ENCODE data around the gene ALAD.
"Not testable (repeated sequence)": the region's sequence is repeated elsewhere in the genome, so short reads cannot be mapped to it uniquely, and the experiment has no call there.

The ALAD gene

GRCh38 chr9:113370806-113371325, 30.2 kb downstream of the ALAD start:
- H3K36me3 ChIP-seq (ENCODE audit: control insufficient read depth, insufficient read depth, low read length), result peaks cover 29% of the 10 kb centered on the region
- H3K4me1 ChIP-seq (ENCODE audit: control insufficient read depth, insufficient read depth, low read length), result 0 out of 2 replicates have a peak, but pooled peaks cover 6% of the 10 kb centered on the region
- no peak overlapping the region for H3K27ac ChIP-seq (ENCODE audit: low read depth, low read length)
- no peak overlapping the region for H3K9ac ChIP-seq (ENCODE audit: low read depth, low read length)
- no peak overlapping the region for H3K4me3 ChIP-seq (ENCODE audit: low read depth, low read length)
- H3K27me3 ChIP-seq (ENCODE audit: control insufficient read depth, insufficient read depth, low read length), result no peaks in the 10 kb centered on the region
- no peaks in the 10 kb centered on the region for H3K9me3 ChIP-seq (ENCODE audit: control insufficient read depth, insufficient read depth, low read length)

DNA sequence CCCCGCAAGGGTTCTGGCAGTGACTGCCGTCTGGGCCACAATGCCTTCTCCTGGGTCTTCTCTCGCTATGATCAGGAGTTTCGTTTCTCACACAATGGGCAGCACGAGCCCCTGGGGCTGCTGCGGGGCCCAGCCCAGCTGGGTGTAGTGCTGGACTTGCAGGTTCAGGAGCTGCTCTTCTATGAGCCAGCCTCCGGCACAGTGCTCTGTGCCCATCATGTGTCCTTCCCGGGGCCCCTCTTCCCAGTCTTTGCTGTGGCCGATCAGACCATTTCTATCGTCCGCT, 31.3 kb downstream of the ALAD start:
- Histone ChIP-seq H3K4me3 (ENCODE audit: low read depth, low read length) (no peak overlapping the region), H3K4me1 (ENCODE audit: control insufficient read depth, insufficient read depth, low read length) (0 out of 2 replicates have a peak, but pooled peaks cover 6% of the 10 kb centered on the region), H3K9me3 (ENCODE audit: control insufficient read depth, insufficient read depth, low read length) (no peaks in the 10 kb centered on the region), H3K36me3 (ENCODE audit: control insufficient read depth, insufficient read depth, low read length) (peaks cover 24% of the 10 kb centered on the region), H3K27me3 (ENCODE audit: control insufficient read depth, insufficient read depth, low read length) (no peaks in the 10 kb centered on the region), H3K9ac (ENCODE audit: low read depth, low read length) (no peak overlapping the region), H3K27ac (ENCODE audit: low read depth, low read length) (no peak overlapping the region)

GRCh38 chr9:113368982-113369854, 31.9 kb downstream of the ALAD start:
- Histone ChIP-seq H3K27me3 (ENCODE audit: control insufficient read depth, insufficient read depth, low read length) (no peaks in the 10 kb centered on the region), H3K4me3 (ENCODE audit: low read depth, low read length) (no peak overlapping the region), H3K4me1 (ENCODE audit: control insufficient read depth, insufficient read depth, low read length) (0 out of 2 replicates have a peak, but pooled peaks cover 6% of the 10 kb centered on the region), H3K36me3 (ENCODE audit: control insufficient read depth, insufficient read depth, low read length) (peaks cover 21% of the 10 kb centered on the region), H3K27ac (ENCODE audit: low read depth, low read length) (no peak overlapping the region), H3K9ac (ENCODE audit: low read depth, low read length) (no peak overlapping the region), H3K9me3 (ENCODE audit: control insufficient read depth, insufficient read depth, low read length) (no peaks in the 10 kb centered on the region)

DNA sequence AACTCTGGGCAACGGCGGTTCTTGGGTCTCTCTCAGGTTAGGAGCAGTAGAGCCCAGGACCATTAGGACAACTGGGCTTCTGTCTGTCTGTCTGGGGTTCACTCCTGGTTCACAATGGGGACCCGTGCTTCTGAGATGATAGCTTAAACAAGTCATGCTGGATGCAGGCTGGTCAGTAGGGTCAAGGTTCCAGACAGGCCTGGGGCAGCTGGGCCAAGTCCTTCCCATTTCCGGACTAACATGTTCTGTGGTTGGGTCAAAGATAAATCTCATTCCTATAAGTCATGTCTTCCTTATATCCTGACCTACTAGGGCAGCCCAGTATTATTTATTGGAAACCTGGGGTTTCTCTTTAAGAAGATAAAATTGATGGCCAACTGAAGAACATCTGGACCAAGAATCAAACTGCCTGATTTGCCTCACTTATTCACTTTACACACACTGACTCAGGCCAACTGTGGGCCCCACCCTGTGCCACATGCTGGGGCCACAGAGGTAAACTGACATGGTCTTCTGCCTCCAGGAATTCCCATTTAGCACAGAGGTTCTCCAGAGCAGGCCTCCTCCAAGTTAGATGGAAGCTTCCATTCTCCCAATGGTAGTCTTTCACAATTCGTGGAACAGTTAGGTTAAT, 32.6 kb downstream of the ALAD start:
- Histone ChIP-seq H3K9me3 (ENCODE audit: control insufficient read depth, insufficient read depth, low read length) (no peaks in the 10 kb centered on the region), H3K9ac (ENCODE audit: low read depth, low read length) (no peak overlapping the region), H3K4me1 (ENCODE audit: control insufficient read depth, insufficient read depth, low read length) (0 out of 2 replicates have a peak, but pooled peaks cover 6% of the 10 kb centered on the region), H3K27ac (ENCODE audit: low read depth, low read length) (no peak overlapping the region), H3K4me3 (ENCODE audit: low read depth, low read length) (no peak overlapping the region), H3K36me3 (ENCODE audit: control insufficient read depth, insufficient read depth, low read length) (peaks cover 13% of the 10 kb centered on the region), H3K27me3 (ENCODE audit: control insufficient read depth, insufficient read depth, low read length) (no peaks in the 10 kb centered on the region)

GRCh38 chr9:113365652-113366051, 35.4 kb downstream of the ALAD start:
- not testable (repeated sequence) for H3K9ac ChIP-seq (ENCODE audit: low read depth, low read length); H3K27me3 ChIP-seq (ENCODE audit: control insufficient read depth, insufficient read depth, low read length); H3K4me3 ChIP-seq (ENCODE audit: low read depth, low read length); H3K36me3 ChIP-seq (ENCODE audit: control insufficient read depth, insufficient read depth, low read length); H3K4me1 ChIP-seq (ENCODE audit: control insufficient read depth, insufficient read depth, low read length); H3K9me3 ChIP-seq (ENCODE audit: control insufficient read depth, insufficient read depth, low read length); H3K27ac ChIP-seq (ENCODE audit: low read depth, low read length)

GRCh38 chr9:113364951-113365350, 36.1 kb downstream of the ALAD start:
- peaks cover 5% of the 10 kb centered on the region; the same call in 1 of the 2 replicates for H3K36me3 ChIP-seq (ENCODE audit: control insufficient read depth, insufficient read depth, low read length)
- H3K27ac ChIP-seq (ENCODE audit: low read depth, low read length), result no peak overlapping the region
- H3K4me1 ChIP-seq (ENCODE audit: control insufficient read depth, insufficient read depth, low read length), result no peaks in the 10 kb centered on the region
- H3K9ac ChIP-seq (ENCODE audit: low read depth, low read length), result no peak overlapping the region
- no peaks in the 10 kb centered on the region for H3K9me3 ChIP-seq (ENCODE audit: control insufficient read depth, insufficient read depth, low read length)
- no peaks in the 10 kb centered on the region for H3K27me3 ChIP-seq (ENCODE audit: control insufficient read depth, insufficient read depth, low read length)
- no peak overlapping the region for H3K4me3 ChIP-seq (ENCODE audit: low read depth, low read length)

DNA sequence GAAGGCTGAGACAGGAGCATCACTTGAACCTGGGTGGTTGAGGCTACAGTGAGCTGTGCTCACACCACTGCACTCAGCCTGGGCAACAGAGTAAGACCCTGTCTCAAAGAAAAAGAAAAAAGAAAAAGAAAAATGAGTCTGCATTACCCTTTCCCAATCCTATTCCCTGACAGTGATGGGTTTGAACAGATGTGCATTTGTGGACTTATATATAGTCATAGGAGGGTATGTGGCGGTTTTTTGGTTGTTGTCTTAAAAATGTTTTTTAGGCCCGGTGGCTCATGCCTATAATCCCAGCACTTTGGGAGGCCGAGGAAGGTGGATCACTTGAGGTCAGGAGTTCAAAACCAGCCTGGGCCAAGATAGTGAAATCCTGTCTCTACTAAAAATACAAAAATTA, 37.7 kb downstream of the ALAD start:
- Histone ChIP-seq H3K27ac (ENCODE audit: low read depth, low read length) (no peak overlapping the region), H3K4me3 (ENCODE audit: low read depth, low read length) (no peak overlapping the region), H3K9ac (ENCODE audit: low read depth, low read length) (no peak overlapping the region), H3K27me3 (ENCODE audit: control insufficient read depth, insufficient read depth, low read length) (no peaks in the 10 kb centered on the region), H3K4me1 (ENCODE audit: control insufficient read depth, insufficient read depth, low read length) (no peaks in the 10 kb centered on the region), H3K9me3 (ENCODE audit: control insufficient read depth, insufficient read depth, low read length) (no peaks in the 10 kb centered on the region), H3K36me3 (ENCODE audit: control insufficient read depth, insufficient read depth, low read length) (peaks cover under 1% of the 10 kb centered on the region; the same call in 1 of the 2 replicates)

DNA sequence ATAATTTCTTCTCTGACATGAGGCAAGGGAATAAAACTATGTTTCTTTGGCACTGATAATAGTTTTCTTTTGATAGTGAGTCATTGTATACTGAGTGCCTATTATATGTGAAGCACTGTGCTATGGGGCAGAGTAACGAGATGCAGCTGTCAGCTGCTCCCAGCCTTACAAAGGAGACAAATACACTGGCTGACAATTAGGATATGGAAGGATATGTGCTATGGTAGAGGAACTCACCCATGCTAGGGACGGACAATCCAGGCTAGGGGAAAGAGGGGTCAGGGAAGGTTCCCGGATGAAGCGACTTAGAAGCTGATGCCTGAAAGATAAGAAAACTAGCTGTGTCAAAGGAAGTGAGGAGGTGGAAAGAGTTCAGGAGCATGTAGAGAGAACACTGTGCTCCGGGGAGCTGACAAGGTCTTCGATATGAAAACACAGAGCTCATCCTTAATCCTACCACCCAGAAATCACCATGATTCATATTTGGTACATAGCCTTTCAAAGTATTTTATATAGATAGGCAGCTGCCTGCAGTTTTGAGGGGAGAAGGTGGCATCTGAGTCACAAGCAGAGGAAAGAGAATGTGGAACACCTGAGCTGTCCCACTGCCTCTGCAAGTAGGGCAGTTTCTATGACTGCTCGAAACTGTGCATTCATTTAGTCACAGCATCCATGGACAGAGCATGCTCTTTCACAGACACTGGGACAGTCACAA, 39.6 kb downstream of the ALAD start:
- Histone ChIP-seq H3K9me3 (ENCODE audit: control insufficient read depth, insufficient read depth, low read length) (no peaks in the 10 kb centered on the region), H3K4me3 (ENCODE audit: low read depth, low read length) (no peak overlapping the region), H3K36me3 (ENCODE audit: control insufficient read depth, insufficient read depth, low read length) (no peaks in the 10 kb centered on the region), H3K9ac (ENCODE audit: low read depth, low read length) (no peak overlapping the region), H3K27ac (ENCODE audit: low read depth, low read length) (no peak overlapping the region), H3K27me3 (ENCODE audit: control insufficient read depth, insufficient read depth, low read length) (no peaks in the 10 kb centered on the region), H3K4me1 (ENCODE audit: control insufficient read depth, insufficient read depth, low read length) (no peaks in the 10 kb centered on the region)

GRCh38 chr9:113360242-113360842, 40.7 kb downstream of the ALAD start:
- Histone ChIP-seq H3K9ac (ENCODE audit: low read depth, low read length) (no peak overlapping the region), H3K4me3 (ENCODE audit: low read depth, low read length) (no peak overlapping the region), H3K4me1 (ENCODE audit: control insufficient read depth, insufficient read depth, low read length) (no peaks in the 10 kb centered on the region), H3K36me3 (ENCODE audit: control insufficient read depth, insufficient read depth, low read length) (no peaks in the 10 kb centered on the region), H3K27me3 (ENCODE audit: control insufficient read depth, insufficient read depth, low read length) (no peaks in the 10 kb centered on the region), H3K27ac (ENCODE audit: low read depth, low read length) (no peak overlapping the region), H3K9me3 (ENCODE audit: control insufficient read depth, insufficient read depth, low read length) (no peaks in the 10 kb centered on the region)

DNA sequence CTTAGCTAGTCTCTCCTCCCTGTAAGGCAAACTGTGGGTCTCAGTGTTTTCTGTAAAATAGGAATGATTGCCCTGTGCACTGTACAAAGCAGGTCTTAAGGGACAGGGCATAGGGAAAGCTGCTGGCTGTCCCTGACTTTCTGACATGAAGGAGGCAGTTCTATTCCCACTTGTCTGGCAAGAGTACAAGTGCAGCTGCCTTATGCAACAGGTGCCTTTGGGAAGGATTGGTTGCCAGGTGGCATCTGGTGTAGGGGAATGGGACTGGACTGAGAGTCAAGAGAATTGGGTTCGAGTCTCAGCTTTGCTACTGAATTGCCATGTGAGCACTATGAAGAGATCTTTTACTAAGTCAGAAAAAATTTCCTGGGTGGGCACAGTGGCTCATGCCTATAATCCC, 41.7 kb downstream of the ALAD start:
- Histone ChIP-seq H3K36me3 (ENCODE audit: control insufficient read depth, insufficient read depth, low read length) (no peaks in the 10 kb centered on the region), H3K27me3 (ENCODE audit: control insufficient read depth, insufficient read depth, low read length) (no peaks in the 10 kb centered on the region), H3K9ac (ENCODE audit: low read depth, low read length) (no peak overlapping the region), H3K4me1 (ENCODE audit: control insufficient read depth, insufficient read depth, low read length) (no peaks in the 10 kb centered on the region), H3K4me3 (ENCODE audit: low read depth, low read length) (no peak overlapping the region), H3K9me3 (ENCODE audit: control insufficient read depth, insufficient read depth, low read length) (no peaks in the 10 kb centered on the region), H3K27ac (ENCODE audit: low read depth, low read length) (no peak overlapping the region)
